Brain microvascular endothelial cell (primary cell): ENCODE data around the gene STIMATE.

Experiments used
- DNase-seq: peaks from one replicate; pipeline ENCODE4 v3.0.0-alpha.2; 2020
- H3K27ac ChIP-seq: fragments of 250-450 bp; sonication (Bioruptor Pico); 2 replicates; pipeline ENCODE4 v1.5.1; 2020; ENCODE audit warnings: mild to moderate bottlenecking, moderate library complexity
- H3K27me3 ChIP-seq: fragments of 250-450 bp; sonication (Bioruptor Pico); replicated peaks from 2 replicates; pipeline ENCODE4 v1.5.1; 2020; ENCODE audit warnings: mild to moderate bottlenecking
- H3K36me3 ChIP-seq: fragments of 250-450 bp; sonication (Bioruptor Pico); replicated peaks from 2 replicates; pipeline ENCODE4 v1.5.1; 2020; ENCODE audit warnings: mild to moderate bottlenecking
- H3K4me3 ChIP-seq: 2 replicates; pipeline ENCODE4 v1.5.1; 2011; ENCODE audit warnings: low read depth, mild to moderate bottlenecking, control low read depth, low read length, moderate library complexity
- CTCF ChIP-seq: IDR thresholded peaks from 2 replicates; pipeline ENCODE4 v1.5.1; 2011; ENCODE audit warnings: low read depth, mild to moderate bottlenecking, moderate library complexity, low read length, control low read depth, inconsistent platforms; ENCODE audit errors: missing control alignments
- in situ Hi-C: cut with HindIII; loops from 2 replicates; pipeline ENCODE4 v1.10.0; 2017; ENCODE audit warnings: low sequenced_read_pairs, low pct_ligation_motif_present

The STIMATE gene

GRCh38 chr3:52787672-52788625 is 109.4 kb downstream of the STIMATE start:
- no peak for DNase-seq
- no peak overlapping the region for H3K27ac ChIP-seq
- in situ Hi-C loops, result no loop called here
- peak; percentile 16 for TF ChIP-seq CTCF
- no peaks in the 10 kb centered on the region for H3K36me3 ChIP-seq
- H3K27me3 ChIP-seq, result no peaks in the 10 kb centered on the region
- H3K4me3 ChIP-seq, result no peak overlapping the region

GRCh38 chr3:52787246-52787645 is 110.1 kb downstream of the STIMATE start:
- DNase-seq, result no peak
- no peak for TF ChIP-seq CTCF
- Histone ChIP-seq H3K27ac (no peak overlapping the region), H3K4me3 (no peak overlapping the region), H3K36me3 (no peaks in the 10 kb centered on the region), H3K27me3 (no peaks in the 10 kb centered on the region)
- in situ Hi-C loops, result no loop called here
